Upper lobe of left lung (tissue), 4 donors: ENCODE data around the gene PSAPL1.

Source experiments
- CTCF ChIP-seq, 6 experiments: fragments of 450-650 bp in 4 of 6; fragments of 200-600 bp in 2 of 6; sonication (generic) in 2 of 6; IDR thresholded peaks; one replicate each; pipeline ENCODE4 v1.5.1; 2016 to 2019; ENCODE audit warnings: antibody characterized with exemption in 6 of 6
- EP300 ChIP-seq, 4 donors: sonication (generic); formaldehyde crosslinking; IDR thresholded peaks; one replicate each; pipeline ENCODE4 v1.5.1; 2017; ENCODE audit warnings: antibody characterized with exemption in 4 of 4, control low read depth in 2 of 4
- POLR2A ChIP-seq, 4 donors: fragments of 450-650 bp; IDR thresholded peaks; one replicate each; pipeline ENCODE4 v1.5.1; 2016 to 2017; ENCODE audit warnings: antibody characterized with exemption in 4 of 4, mild to moderate bottlenecking in 2 of 4
- POLR2AphosphoS5 ChIP-seq, 2 donors: sonication (generic); formaldehyde crosslinking; IDR thresholded peaks; one replicate each; pipeline ENCODE4 v1.5.1; 2017; ENCODE audit warnings: antibody characterized with exemption in 2 of 2

DNA sequence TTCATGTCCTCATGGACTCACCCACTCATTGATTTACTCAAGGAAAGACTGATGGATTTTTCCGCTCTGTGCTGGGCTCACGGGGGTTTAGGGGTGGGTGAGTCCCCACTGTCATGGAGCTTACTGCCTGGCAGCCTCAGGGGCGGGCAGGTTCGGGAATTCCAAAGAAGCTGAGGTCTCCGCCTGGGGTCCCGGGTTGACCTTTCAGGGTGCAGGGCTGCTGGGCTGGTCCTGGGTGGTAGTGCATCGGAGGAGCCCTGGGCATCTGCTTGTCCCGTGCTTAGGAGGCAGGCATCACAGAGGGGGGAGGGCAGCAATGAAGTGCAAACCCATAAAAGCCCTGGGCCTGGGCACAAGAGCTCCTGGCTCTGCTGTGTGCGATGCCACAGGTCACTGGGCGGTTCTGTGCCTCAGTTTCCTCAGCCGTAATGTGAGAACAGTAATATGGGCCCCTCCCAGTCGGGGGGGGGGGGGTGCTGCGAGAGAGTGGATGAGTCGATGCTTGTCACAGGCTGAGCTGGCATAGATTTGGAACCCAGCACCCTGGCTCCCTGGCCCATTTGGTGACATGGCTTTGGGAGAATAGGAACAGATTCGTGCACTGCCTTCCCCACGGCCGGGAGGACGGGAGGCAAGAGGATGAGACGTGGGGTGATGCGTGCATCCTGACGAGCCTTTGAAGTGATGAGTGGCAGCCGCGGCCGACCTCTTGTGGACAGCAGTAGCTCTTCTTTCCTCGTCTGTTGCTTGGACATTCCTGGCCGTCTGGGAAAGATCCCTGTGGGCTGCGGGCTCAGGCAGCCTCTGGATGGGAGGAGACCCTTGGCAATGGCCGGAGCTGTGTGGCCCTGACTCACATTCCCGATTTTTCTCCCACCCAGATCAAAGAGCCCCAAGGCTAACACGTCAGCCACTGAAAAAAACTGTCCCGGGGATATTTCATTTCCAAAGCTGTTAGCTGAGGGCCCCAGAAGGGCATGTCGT lies 42.0 kb downstream of the PSAPL1 start:
- TF ChIP-seq CTCF (IDR thresholded peaks at IDR 0.05) (no peak), POLR2A (IDR thresholded peaks at IDR 0.05) (no peak), EP300 (IDR thresholded peaks at IDR 0.05) (no peak), POLR2AphosphoS5 (IDR thresholded peaks at IDR 0.05) (no peak)
